ENCODE results near the gene KHNYN. TPM values are rescaled to one million over a fixed set of nuclear protein-coding genes. Genes with fewer than 3 reads are reported as not detected.
A peak's percentile ranks its signal among the peaks of the same experiment; 100 is the strongest.
"Not testable (repeated sequence)": the region's sequence is repeated elsewhere in the genome, so short reads cannot be mapped to it uniquely, and the experiment has no call there.

Gene KHNYN
- total RNA-seq, 1 donor from 2014 or later: 93.4 TPM

DNA sequence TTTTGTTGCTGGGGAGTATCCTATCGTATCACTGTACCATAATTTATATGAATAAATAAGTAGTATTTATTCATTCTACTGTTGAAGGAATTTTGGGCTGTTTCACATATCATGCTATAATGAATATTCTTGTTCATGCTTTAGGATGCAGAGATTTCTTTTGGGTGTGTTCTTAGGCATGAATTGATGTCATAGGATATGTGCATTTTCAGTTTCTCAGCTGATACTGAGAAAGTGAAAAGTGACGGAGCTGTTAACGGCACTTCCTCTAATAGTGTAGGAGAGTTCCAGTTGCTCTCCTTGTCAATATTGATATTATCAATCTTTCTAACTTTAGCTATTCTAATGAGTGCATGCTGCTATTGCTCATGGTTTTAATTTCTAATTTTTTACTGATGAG, 36.1 kb downstream of the KHNYN start:
- no peak for DNase-seq (ENCODE audit: low spot score)

GRCh38 chr14:24470450-24470849, 40.7 kb downstream of the KHNYN start:
- DNase-seq (ENCODE audit: low spot score): not testable (repeated sequence)

- no peak for DNase-seq (ENCODE audit: low spot score)
Measured at GRCh38 chr14:24473211-24473610, 43.5 kb downstream of the KHNYN start.

- DNase-seq (ENCODE audit: low spot score): no peak
Measured at GRCh38 chr14:24475261-24475660, 45.5 kb downstream of the KHNYN start.

DNA sequence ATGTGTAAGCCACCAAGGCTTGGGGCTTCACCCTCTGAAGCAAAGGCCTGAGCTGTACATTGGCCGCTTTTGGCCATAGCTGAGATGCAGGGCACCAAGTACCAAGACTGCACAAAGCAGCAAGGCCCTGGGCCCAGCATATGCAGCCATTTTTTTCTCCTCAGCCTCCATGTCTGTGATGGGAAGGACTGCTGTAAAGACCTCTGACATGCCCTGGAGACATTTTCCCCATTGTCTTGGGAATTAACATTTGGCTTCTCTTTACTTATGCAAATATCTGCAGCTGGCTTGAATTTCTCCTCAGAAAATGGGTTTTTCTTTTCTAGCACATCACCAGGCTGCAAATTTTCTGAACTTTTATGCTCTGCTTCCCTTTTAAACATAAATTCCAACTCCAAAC, 50.2 kb downstream of the KHNYN start:
- DNase-seq (ENCODE audit: low spot score): not testable (repeated sequence)

- DNase-seq (ENCODE audit: low spot score): peak; percentile 62
Measured at GRCh38 chr14:24481622-24482324, 52.0 kb downstream of the KHNYN start.

DNA sequence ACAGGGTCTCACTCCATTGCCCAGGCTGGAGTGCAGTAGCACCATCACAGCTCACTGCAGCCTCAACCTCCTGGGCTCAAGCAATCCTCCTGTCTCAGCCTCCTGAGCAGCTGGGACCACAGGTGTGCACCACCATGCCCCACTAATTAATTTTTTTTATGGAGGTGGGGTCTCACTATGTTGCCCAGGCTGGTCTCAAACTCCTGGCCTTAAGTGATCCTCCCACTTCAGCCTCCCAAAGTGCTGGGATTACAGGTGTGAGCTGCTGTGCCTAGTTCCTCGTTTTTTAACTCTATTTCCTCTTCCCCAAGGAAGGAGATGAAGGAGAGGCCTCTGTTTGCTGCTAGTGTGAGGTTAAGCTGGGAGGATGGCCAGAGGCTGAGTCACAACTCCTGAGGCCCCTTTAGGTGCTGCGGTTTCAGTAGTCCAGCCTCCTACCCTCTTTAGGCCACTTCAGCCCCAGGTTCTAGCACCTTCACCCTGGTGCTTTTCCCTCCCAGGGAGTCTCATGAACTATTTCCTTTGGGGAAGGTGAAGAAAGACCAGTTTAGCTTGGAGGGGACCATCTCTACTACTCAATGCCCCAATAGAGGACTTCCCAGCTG, 53.0 kb downstream of the KHNYN start:
- not testable (repeated sequence) for DNase-seq (ENCODE audit: low spot score)

DNA sequence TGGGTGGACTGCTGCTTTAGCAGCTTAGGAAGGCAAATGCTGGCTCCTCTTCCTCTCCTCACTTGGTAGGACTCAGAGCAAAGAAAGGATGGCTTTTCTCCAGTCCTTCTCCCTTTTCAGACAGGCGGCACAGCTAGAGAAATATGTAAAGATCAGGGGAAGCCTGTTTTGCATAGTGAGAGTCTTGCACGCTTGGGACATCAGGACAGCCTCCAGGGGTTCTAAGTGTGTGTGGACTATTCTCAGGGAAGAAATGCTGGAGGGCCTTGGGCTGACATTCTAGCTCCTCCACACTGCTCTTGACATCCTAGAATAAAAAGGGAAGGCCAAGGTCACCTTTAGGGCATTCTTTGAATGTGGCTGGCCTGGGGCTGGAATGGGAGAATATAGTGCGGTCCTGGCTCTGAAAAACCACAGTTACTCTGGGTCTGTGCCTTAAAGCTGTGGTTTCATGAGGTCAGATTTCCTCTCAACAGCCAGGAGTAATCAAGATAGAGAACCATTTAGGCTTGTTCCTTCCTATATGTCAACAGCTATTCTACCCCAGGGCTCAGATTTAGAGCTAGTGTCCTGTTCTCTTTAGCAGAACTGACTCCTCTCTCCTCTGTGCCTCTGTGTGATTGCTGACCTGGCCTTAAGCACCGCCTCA, 54.0 kb downstream of the KHNYN start:
- DNase-seq (ENCODE audit: low spot score): no peak

Other genes with a start within 250 kb of the KHNYN start
- gene IPO4, start 241.1 kb upstream of the KHNYN start, total RNA-seq: 23.0 TPM
- gene TM9SF1, start 234.5 kb upstream of the KHNYN start, total RNA-seq: 94.1 TPM
- gene TSSK4, start 224.3 kb upstream of the KHNYN start, total RNA-seq: 0.40 TPM
- gene CHMP4A, start 216.5 kb upstream of the KHNYN start, total RNA-seq: 53.0 TPM
- gene MDP1, start 213.9 kb upstream of the KHNYN start, total RNA-seq: 20.3 TPM
- gene NEDD8, start 197.6 kb upstream of the KHNYN start, total RNA-seq: 121 TPM
- gene GMPR2, start 197.0 kb upstream of the KHNYN start, total RNA-seq: 91.6 TPM
- gene TINF2, start 187.3 kb upstream of the KHNYN start, total RNA-seq: 61.8 TPM
- 3.0 TPM for gene TGM1, start 166.8 kb upstream of the KHNYN start, total RNA-seq
- 36.0 TPM for gene RABGGTA, start 158.4 kb upstream of the KHNYN start, total RNA-seq
- gene DHRS1, start 130.2 kb upstream of the KHNYN start, total RNA-seq: 39.2 TPM
- gene NOP9, start 130.1 kb upstream of the KHNYN start, total RNA-seq: 24.7 TPM
- gene CIDEB, start 122.0 kb upstream of the KHNYN start, total RNA-seq: 25.6 TPM
- 6.1 TPM for gene LTB4R2, start 119.8 kb upstream of the KHNYN start, total RNA-seq
- gene LTB4R, start 118.5 kb upstream of the KHNYN start, total RNA-seq: 6.5 TPM
- 29.0 TPM for gene ADCY4, start 94.9 kb upstream of the KHNYN start, total RNA-seq
- 56.5 TPM for gene RIPK3, start 90.0 kb upstream of the KHNYN start, total RNA-seq
- 148 TPM for gene NFATC4, start 61.8 kb upstream of the KHNYN start, total RNA-seq
- gene NYNRIN, start 31.0 kb upstream of the KHNYN start, total RNA-seq: 30.6 TPM
- 14.0 TPM for gene CBLN3, start 286 bp upstream of the KHNYN start, total RNA-seq
- gene SDR39U1, start 12.8 kb downstream of the KHNYN start, total RNA-seq: 64.8 TPM
- 0.29 TPM for gene CMA1, start 78.3 kb downstream of the KHNYN start, total RNA-seq
- gene CTSG, start 146.3 kb downstream of the KHNYN start, total RNA-seq: 4.9 TPM
- gene GZMH, start 179.7 kb downstream of the KHNYN start, total RNA-seq: 2.0 TPM
- 2.8 TPM for gene GZMB, start 204.2 kb downstream of the KHNYN start, total RNA-seq

All from mucosa of gallbladder (tissue), 1 donor.